Measurements from ENCODE around the gene NAV3. TPM values are rescaled to one million over a fixed set of nuclear protein-coding genes. Genes with fewer than 3 reads are reported as not detected.

Gene NAV3
- total RNA-seq, 1 donor from 2014 or later, result 17.0 TPM

GRCh38 chr12:77916276-77916675, 85.6 kb downstream of the NAV3 start:
- H3K4me3 ChIP-seq (ENCODE audit: low read depth, low read length), result no peak overlapping the region

GRCh38 chr12:77918046-77918445, 87.4 kb downstream of the NAV3 start:
- Histone ChIP-seq H3K4me3 (ENCODE audit: low read depth, low read length) (no peak overlapping the region), H3K27me3 (ENCODE audit: control insufficient read depth, insufficient read depth, low read length) (no peaks in the 10 kb centered on the region), H3K36me3 (ENCODE audit: control insufficient read depth, insufficient read depth, low read length) (no peaks in the 10 kb centered on the region)
- no peak for DNase-seq (ENCODE audit: low read depth)
- no peak for TF ChIP-seq CTCF (IDR thresholded peaks at IDR 0.05; ENCODE audit: insufficient read depth, low read length, poor library complexity, severe bottlenecking)

More at GRCh38 chr12:77916276-77916675, 85.6 kb downstream of the NAV3 start:
- Histone ChIP-seq H3K27me3 (ENCODE audit: control insufficient read depth, insufficient read depth, low read length) (no peaks in the 10 kb centered on the region), H3K36me3 (ENCODE audit: control insufficient read depth, insufficient read depth, low read length) (no peaks in the 10 kb centered on the region)
- no peak for TF ChIP-seq CTCF (IDR thresholded peaks at IDR 0.05; ENCODE audit: insufficient read depth, low read length, poor library complexity, severe bottlenecking)
- DNase-seq (ENCODE audit: low read depth), result no peak

- H3K36me3 ChIP-seq (ENCODE audit: control insufficient read depth, insufficient read depth, low read length), result no peaks in the 10 kb centered on the region
- no peak for DNase-seq (ENCODE audit: low read depth)
- TF ChIP-seq CTCF (IDR thresholded peaks at IDR 0.05; ENCODE audit: insufficient read depth, low read length, poor library complexity, severe bottlenecking), result no peak
- no peaks in the 10 kb centered on the region for H3K27me3 ChIP-seq (ENCODE audit: control insufficient read depth, insufficient read depth, low read length)
- no peak overlapping the region for H3K4me3 ChIP-seq (ENCODE audit: low read depth, low read length)
These were observed 88.8 kb downstream of the NAV3 start for GRCh38 chr12:77919450-77919849.

GRCh38 chr12:77923882-77924281, 93.2 kb downstream of the NAV3 start:
- Histone ChIP-seq H3K36me3 (ENCODE audit: control insufficient read depth, insufficient read depth, low read length) (no peaks in the 10 kb centered on the region), H3K4me3 (ENCODE audit: low read depth, low read length) (no peak overlapping the region), H3K27me3 (ENCODE audit: control insufficient read depth, insufficient read depth, low read length) (no peaks in the 10 kb centered on the region)
- TF ChIP-seq CTCF (IDR thresholded peaks at IDR 0.05; ENCODE audit: insufficient read depth, low read length, poor library complexity, severe bottlenecking), result no peak
- no peak for DNase-seq (ENCODE audit: low read depth)

- no peak for TF ChIP-seq CTCF (IDR thresholded peaks at IDR 0.05; ENCODE audit: insufficient read depth, low read length, poor library complexity, severe bottlenecking)
- Histone ChIP-seq H3K27me3 (ENCODE audit: control insufficient read depth, insufficient read depth, low read length) (no peaks in the 10 kb centered on the region), H3K36me3 (ENCODE audit: control insufficient read depth, insufficient read depth, low read length) (no peaks in the 10 kb centered on the region), H3K4me3 (ENCODE audit: low read depth, low read length) (no peak overlapping the region)
- no peak for DNase-seq (ENCODE audit: low read depth)
These were observed 94.0 kb downstream of the NAV3 start for GRCh38 chr12:77924703-77925102.

- DNase-seq (ENCODE audit: low read depth), result peak; percentile 85
- H3K36me3 ChIP-seq (ENCODE audit: control insufficient read depth, insufficient read depth, low read length), result no peaks in the 10 kb centered on the region
- TF ChIP-seq CTCF (IDR thresholded peaks at IDR 0.05; ENCODE audit: insufficient read depth, low read length, poor library complexity, severe bottlenecking), result peak; percentile 99
- no peak overlapping the region for H3K4me3 ChIP-seq (ENCODE audit: low read depth, low read length)
- no peaks in the 10 kb centered on the region for H3K27me3 ChIP-seq (ENCODE audit: control insufficient read depth, insufficient read depth, low read length)
These were observed 94.9 kb downstream of the NAV3 start for GRCh38 chr12:77925536-77926108.

Measured in kidney epithelial cell (primary cell).